AG09319 (cell line): ENCODE data around the gene DEDD.

ENCODE experiments used
- DNase-seq: peaks from one replicate; pipeline ENCODE4 v3.0.0-alpha.2; 2010; ENCODE audit warnings: low read depth; ENCODE audit errors: extremely low read depth
- CTCF ChIP-seq: IDR thresholded peaks from 2 replicates; pipeline ENCODE4 v1.5.1; 2011; ENCODE audit warnings: low read depth, mild to moderate bottlenecking, inconsistent platforms, low read length, moderate library complexity

Gene DEDD

GRCh38 chr1:161083748-161084596 lies 48.5 kb downstream of the DEDD start:
- no peak for TF ChIP-seq CTCF
- DNase-seq: no peak

GRCh38 chr1:161082996-161083747 lies 49.3 kb downstream of the DEDD start:
- peak; percentile 49 for DNase-seq
- no peak for TF ChIP-seq CTCF

- no peak for DNase-seq
- TF ChIP-seq CTCF: no peak
Measured at GRCh38 chr1:161082483-161082882, 50.0 kb downstream of the DEDD start.

- no peak for DNase-seq
- TF ChIP-seq CTCF: no peak
Measured at GRCh38 chr1:161081519-161081918, 50.9 kb downstream of the DEDD start.

- no peak for TF ChIP-seq CTCF
Measured at GRCh38 chr1:161080441-161081405, 51.7 kb downstream of the DEDD start.

GRCh38 chr1:161079436-161080110 lies 52.9 kb downstream of the DEDD start:
- TF ChIP-seq CTCF: no peak
- DNase-seq: no peak

More at GRCh38 chr1:161080441-161081405, 51.7 kb downstream of the DEDD start:
- no peak for DNase-seq
